Adipose tissue (tissue), 3 donors: ENCODE measurements around the gene HAO2. TPM values are rescaled to one million over a fixed set of nuclear protein-coding genes. Genes with fewer than 3 reads are reported as not detected.
"Not testable (repeated sequence)": the region's sequence is repeated elsewhere in the genome, so short reads cannot be mapped to it uniquely, and the experiment has no call there.

ENCODE experiments used
- H3K27ac ChIP-seq: one replicate; pipeline ENCODE4 v1.5.1; 2013; ENCODE audit warnings: low read depth, low read length
- WGBS, 3 donors: extraction: QIAGEN DNeasy Blood & Tissue Kit; methylation state at CpG; one replicate each; pipeline ENCODE4 v1.1.7; 2013; 5-methylcytosine and 5-hydroxymethylcytosine counted together
- polyA plus RNA-seq, 3 donors: library from polyadenylated mRNA; stranded (reverse); fragments of 200-250 nt; gene quantifications; one replicate each; pipeline ENCODE4 v1.2.3, GENCODE V29; 2013
- donor health status: healthy with polysubstance abuse.
- donor health status: Bipolar disorder and iron deficiency.
- donor health status: healthy.

The HAO2 gene
- polyA plus RNA-seq, 3 donors = not detected

GRCh38 chr1:119373465-119373864, 4.9 kb downstream of the HAO2 start:
- WGBS, 3 donors = 45 to 74% (median 53%) methylated on average over 2 of the region's 2 CpGs
- no peak overlapping the region for H3K27ac ChIP-seq

GRCh38 chr1:119374208-119374874, 5.8 kb downstream of the HAO2 start:
- no peak overlapping the region for H3K27ac ChIP-seq
- WGBS, 3 donors = 42 to 48% (median 43%) methylated on average over 4 of the region's 4 CpGs

GRCh38 chr1:119375366-119375765, 6.8 kb downstream of the HAO2 start:
- no peak overlapping the region for H3K27ac ChIP-seq
- WGBS, 3 donors = 73 to 89% (median 86%) methylated on average over 1 of the region's 1 CpG

- H3K27ac ChIP-seq = no peak overlapping the region
- 76 to 85% (median 78%) methylated on average over 1 of the region's 1 CpG for WGBS, 3 donors
Observed at GRCh38 chr1:119376594-119376993, 8.0 kb downstream of the HAO2 start.

GRCh38 chr1:119377594-119377993, 9.0 kb downstream of the HAO2 start:
- H3K27ac ChIP-seq = not testable (repeated sequence)
- 85 to 95% (median 90%) methylated on average over 2 of the region's 2 CpGs for WGBS, 3 donors

GRCh38 chr1:119379117-119379516, 10.5 kb downstream of the HAO2 start:
- 98 to 100% (median 100%) methylated on average over 1 of the region's 1 CpG for WGBS, 3 donors
- no peak overlapping the region for H3K27ac ChIP-seq

GRCh38 chr1:119380304-119380703, 11.7 kb downstream of the HAO2 start:
- WGBS, 3 donors = 77 to 79% (median 78%) methylated on average over 2 of the region's 2 CpGs
- no peak overlapping the region for H3K27ac ChIP-seq

- no peak overlapping the region for H3K27ac ChIP-seq
- 94 to 95% (median 95%) methylated on average over 5 of the region's 5 CpGs for WGBS, 3 donors
Observed at GRCh38 chr1:119380983-119381662, 12.5 kb downstream of the HAO2 start.

- H3K27ac ChIP-seq = no peak overlapping the region
- WGBS, 3 donors = 79 to 96% (median 94%) methylated on average over 4 of the region's 4 CpGs
Observed at GRCh38 chr1:119384591-119384990, 16.0 kb downstream of the HAO2 start.

- WGBS, 3 donors = 28 to 96% (median 85%) methylated on average over 1 of the region's 1 CpG
- H3K27ac ChIP-seq = no peak overlapping the region
Observed at GRCh38 chr1:119385650-119386049, 17.1 kb downstream of the HAO2 start.

- H3K27ac ChIP-seq = no peak overlapping the region
- WGBS, 3 donors = 31 to 36% (median 34%) methylated on average over 3 of the region's 3 CpGs
Observed at GRCh38 chr1:119387858-119388257, 19.3 kb downstream of the HAO2 start.

GRCh38 chr1:119388450-119388849, 19.9 kb downstream of the HAO2 start:
- WGBS, 3 donors = 36 to 53% (median 52%) methylated on average over 1 of the region's 1 CpG
- no peak overlapping the region for H3K27ac ChIP-seq

- no peak overlapping the region for H3K27ac ChIP-seq
Observed at GRCh38 chr1:119390526-119390925, 21.9 kb downstream of the HAO2 start.

- 70 to 88% (median 84%) methylated on average over 3 of the region's 3 CpGs for WGBS, 3 donors
Observed at GRCh38 chr1:119391749-119392148, 23.2 kb downstream of the HAO2 start.

GRCh38 chr1:119394085-119394484, 25.5 kb downstream of the HAO2 start:
- no peak overlapping the region for H3K27ac ChIP-seq
- WGBS, 3 donors = 53 to 94% (median 79%) methylated on average over 1 of the region's 1 CpG

More at GRCh38 chr1:119391749-119392148, 23.2 kb downstream of the HAO2 start:
- no peak overlapping the region for H3K27ac ChIP-seq

- no peak overlapping the region for H3K27ac ChIP-seq
Observed at GRCh38 chr1:119396982-119397381, 28.4 kb downstream of the HAO2 start.

GRCh38 chr1:119397986-119398385, 29.4 kb downstream of the HAO2 start:
- no peak overlapping the region for H3K27ac ChIP-seq
- WGBS, 3 donors = 75 to 82% (median 78%) methylated on average over 3 of the region's 3 CpGs

- no peak overlapping the region for H3K27ac ChIP-seq
- 13 to 22% (median 21%) methylated on average over 2 of the region's 2 CpGs for WGBS, 3 donors
Observed at GRCh38 chr1:119404736-119405135, 36.2 kb downstream of the HAO2 start.

GRCh38 chr1:119409731-119410130, 41.1 kb downstream of the HAO2 start:
- H3K27ac ChIP-seq = no peak overlapping the region

- WGBS, 3 donors = 82 to 87% (median 83%) methylated on average over 3 of the region's 3 CpGs
Observed at GRCh38 chr1:119410961-119411360, 42.4 kb downstream of the HAO2 start.

More at GRCh38 chr1:119410961-119411360, 42.4 kb downstream of the HAO2 start:
- H3K27ac ChIP-seq = no peak overlapping the region
